ENCODE data around the gene ERICH6.

ERICH6 gene

GRCh38 chr3:150703756-150704344 is at the start of gene ERICH6:
Gene ERICH6, minus strand, starts transcription at chr3:150703920. Its CDS starts 22 bp downstream, at chr3:150703898.
- peak within 1 kb of the TSS; percentile 54 to 69 for H3K4me3 ChIP-seq (replicated peaks in 1 of 2; ENCODE audit: low read depth in 2 of 2, low read length in 2 of 2)
- TF ChIP-seq CTCF (IDR thresholded peaks at IDR 0.05; ENCODE audit: low read depth, low read length) = peak; percentile 13
- DNase-seq (ENCODE audit: low read depth in 2 of 2) = peak; percentile 92 to 93

GRCh38 chr3:150751781-150752263 is 48.1 kb upstream of the ERICH6 start:
- no peak overlapping the region for H3K4me3 ChIP-seq (replicated peaks in 1 of 2; ENCODE audit: low read depth in 2 of 2, low read length in 2 of 2)
- TF ChIP-seq CTCF (IDR thresholded peaks at IDR 0.05; ENCODE audit: low read depth, low read length) = no peak
- no peak for DNase-seq (ENCODE audit: low read depth in 2 of 2)

- no peak for DNase-seq (ENCODE audit: low read depth in 2 of 2)
- TF ChIP-seq CTCF (IDR thresholded peaks at IDR 0.05; ENCODE audit: low read depth, low read length) = no peak
- no peak overlapping the region for H3K4me3 ChIP-seq (replicated peaks in 1 of 2; ENCODE audit: low read depth in 2 of 2, low read length in 2 of 2)
These were observed 45.5 kb upstream of the ERICH6 start for GRCh38 chr3:150749255-150749654.

- TF ChIP-seq CTCF (IDR thresholded peaks at IDR 0.05; ENCODE audit: low read depth, low read length) = no peak
- DNase-seq (ENCODE audit: low read depth in 2 of 2) = no peak
- no peak overlapping the region for H3K4me3 ChIP-seq (replicated peaks in 1 of 2; ENCODE audit: low read depth in 2 of 2, low read length in 2 of 2)
These were observed 44.9 kb upstream of the ERICH6 start for GRCh38 chr3:150748684-150749047.

GRCh38 chr3:150747886-150748683 is 44.4 kb upstream of the ERICH6 start:
- H3K4me3 ChIP-seq (replicated peaks in 1 of 2; ENCODE audit: low read depth in 2 of 2, low read length in 2 of 2) = no peak overlapping the region
- no peak for TF ChIP-seq CTCF (IDR thresholded peaks at IDR 0.05; ENCODE audit: low read depth, low read length)
- peak; percentile 34 to 47 for DNase-seq (ENCODE audit: low read depth in 2 of 2)

GRCh38 chr3:150746791-150747590 is 43.3 kb upstream of the ERICH6 start:
- no peak overlapping the region for H3K4me3 ChIP-seq (replicated peaks in 1 of 2; ENCODE audit: low read depth in 2 of 2, low read length in 2 of 2)
- TF ChIP-seq CTCF (IDR thresholded peaks at IDR 0.05; ENCODE audit: low read depth, low read length) = no peak
- peak in 1 of 2 donors; percentile 46 for DNase-seq (ENCODE audit: low read depth in 2 of 2)
